Activated naive CD8-positive, alpha-beta T cell treated with anti-CD3 and anti-CD28 coated beads, Interleukin-2, amount 50 U/mL, for 16 hours (primary cell): ENCODE data around the gene MYO18B.
"Not testable (repeated sequence)": the region's sequence is repeated elsewhere in the genome, so short reads cannot be mapped to it uniquely, and the experiment has no call there.

ENCODE experiments used
- DNase-seq: peaks from one replicate; pipeline ENCODE4 v3.0.0-alpha.2; 2020; ENCODE audit warnings: low read depth, low spot score

The MYO18B gene, protein sequence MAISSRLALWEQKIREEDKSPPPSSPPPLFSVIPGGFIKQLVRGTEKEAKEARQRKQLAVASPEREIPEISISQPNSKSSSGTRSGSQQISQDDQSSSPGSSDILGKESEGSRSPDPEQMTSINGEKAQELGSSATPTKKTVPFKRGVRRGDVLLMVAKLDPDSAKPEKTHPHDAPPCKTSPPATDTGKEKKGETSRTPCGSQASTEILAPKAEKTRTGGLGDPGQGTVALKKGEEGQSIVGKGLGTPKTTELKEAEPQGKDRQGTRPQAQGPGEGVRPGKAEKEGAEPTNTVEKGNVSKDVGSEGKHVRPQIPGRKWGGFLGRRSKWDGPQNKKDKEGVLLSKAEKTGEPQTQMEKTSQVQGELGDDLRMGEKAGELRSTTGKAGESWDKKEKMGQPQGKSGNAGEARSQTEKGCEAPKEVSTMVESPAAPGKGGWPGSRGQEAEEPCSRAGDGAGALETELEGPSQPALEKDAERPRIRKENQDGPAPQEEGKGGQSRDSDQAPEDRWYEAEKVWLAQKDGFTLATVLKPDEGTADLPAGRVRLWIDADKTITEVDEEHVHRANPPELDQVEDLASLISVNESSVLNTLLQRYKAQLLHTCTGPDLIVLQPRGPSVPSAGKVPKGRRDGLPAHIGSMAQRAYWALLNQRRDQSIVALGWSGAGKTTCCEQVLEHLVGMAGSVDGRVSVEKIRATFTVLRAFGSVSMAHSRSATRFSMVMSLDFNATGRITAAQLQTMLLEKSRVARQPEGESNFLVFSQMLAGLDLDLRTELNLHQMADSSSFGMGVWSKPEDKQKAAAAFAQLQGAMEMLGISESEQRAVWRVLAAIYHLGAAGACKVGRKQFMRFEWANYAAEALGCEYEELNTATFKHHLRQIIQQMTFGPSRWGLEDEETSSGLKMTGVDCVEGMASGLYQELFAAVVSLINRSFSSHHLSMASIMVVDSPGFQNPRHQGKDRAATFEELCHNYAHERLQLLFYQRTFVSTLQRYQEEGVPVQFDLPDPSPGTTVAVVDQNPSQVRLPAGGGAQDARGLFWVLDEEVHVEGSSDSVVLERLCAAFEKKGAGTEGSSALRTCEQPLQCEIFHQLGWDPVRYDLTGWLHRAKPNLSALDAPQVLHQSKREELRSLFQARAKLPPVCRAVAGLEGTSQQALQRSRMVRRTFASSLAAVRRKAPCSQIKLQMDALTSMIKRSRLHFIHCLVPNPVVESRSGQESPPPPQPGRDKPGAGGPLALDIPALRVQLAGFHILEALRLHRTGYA (N-terminal part only)

GRCh38 chr22:25741692-25742626 is at the start of gene MYO18B:
MYO18B (plus strand) TSS chr22:25742188; CDS start chr22:25761093, 18,905 bp downstream.
- no peak for DNase-seq

DNA sequence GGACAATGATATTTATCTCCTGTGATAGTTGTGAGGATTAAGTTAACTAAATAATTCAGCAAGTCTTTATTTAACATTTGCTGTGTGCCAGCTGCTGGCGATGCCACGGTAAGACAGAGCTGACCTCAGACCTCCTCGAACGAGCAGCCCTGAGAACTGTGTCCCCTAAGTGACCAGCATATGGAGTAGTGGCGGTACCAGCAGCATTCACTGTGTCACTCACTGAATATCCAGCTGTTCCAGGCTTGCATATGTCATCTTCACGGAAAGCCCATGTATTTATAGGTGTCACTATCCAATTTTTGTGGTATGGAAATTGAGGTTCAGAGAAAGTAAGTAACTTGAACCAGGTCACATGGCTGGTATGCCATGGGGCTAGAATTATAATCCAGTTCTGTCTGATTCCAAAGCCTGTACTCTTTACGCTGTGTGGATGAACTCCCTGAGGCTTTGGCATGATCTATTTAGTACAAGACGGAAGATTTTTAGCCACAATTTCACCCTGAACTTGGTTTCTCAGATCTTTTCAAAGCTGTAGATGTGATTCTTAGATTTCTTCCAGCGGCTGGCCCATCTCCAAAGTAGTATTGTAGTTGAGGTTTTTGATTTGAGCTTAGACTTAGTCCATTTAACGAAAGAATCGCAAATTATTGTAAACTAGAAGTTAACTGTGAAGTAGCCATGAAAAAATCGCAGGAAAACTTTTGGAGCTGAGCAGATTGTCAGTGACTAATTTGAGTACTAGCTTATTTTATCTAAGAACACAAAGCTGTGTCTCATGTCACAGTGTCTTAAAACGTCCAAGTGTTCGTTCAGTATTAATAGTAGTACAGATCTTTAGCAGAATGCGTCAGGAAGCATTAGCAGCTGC is 49.4 kb upstream of the MYO18B start:
- no peak for DNase-seq

DNA sequence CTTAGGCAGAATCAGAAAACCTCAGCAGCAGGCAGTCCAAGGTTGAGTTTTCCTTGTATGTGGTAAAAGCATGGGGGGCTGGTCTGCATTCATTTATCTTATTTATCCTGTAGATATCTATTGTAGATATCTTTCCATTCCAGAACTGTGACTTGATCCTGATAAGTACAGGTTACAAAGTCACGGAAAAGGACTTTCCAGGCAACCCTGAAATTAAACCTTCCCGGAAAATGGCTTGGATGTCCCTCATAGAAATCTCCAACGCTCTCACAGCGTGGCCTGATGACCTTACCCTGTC is 48.8 kb upstream of the MYO18B start:
- no peak for DNase-seq

GRCh38 chr22:25694196-25694907 is 47.6 kb upstream of the MYO18B start:
- no peak for DNase-seq

DNA sequence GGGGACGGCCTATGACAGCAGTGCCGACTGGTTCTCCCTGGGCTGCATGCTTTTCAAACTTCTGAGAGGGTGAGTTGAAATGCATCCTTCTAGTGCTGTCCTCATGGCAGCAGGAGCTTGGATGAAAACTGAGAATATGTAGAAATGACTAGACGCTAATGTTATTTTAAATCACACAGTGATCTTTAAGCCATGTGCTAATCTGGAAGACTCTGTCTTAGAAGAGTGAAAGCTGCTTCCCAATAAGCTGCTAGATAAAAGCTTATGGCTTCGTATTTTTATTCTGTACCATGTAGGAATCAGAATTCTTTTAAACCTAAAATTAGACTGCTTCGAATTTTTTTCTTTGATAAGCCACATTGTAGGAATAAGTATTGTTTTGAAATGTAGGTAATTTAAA is 46.8 kb upstream of the MYO18B start:
- DNase-seq = no peak

DNA sequence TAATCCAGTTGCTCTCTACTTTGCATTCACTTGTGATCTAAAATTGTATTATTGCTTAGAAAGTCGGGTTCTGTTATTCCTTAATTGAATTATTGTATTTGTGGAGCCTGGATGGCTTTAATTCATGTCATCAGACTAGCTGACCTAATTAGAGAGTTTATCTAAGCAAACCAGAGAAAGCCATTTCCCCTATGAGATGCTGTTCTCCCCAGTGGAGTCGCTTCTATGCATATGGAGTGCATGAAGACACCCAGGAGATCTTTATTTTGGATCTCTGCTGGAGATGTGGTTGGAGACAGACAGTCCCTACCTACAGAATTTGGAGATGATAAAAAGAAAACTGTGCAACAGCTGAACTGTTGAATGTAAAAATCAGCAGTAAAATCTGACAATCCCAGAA is 45.2 kb upstream of the MYO18B start:
- no peak for DNase-seq

- DNase-seq = no peak
Observed at GRCh38 chr22:25697181-25697664, 44.8 kb upstream of the MYO18B start.

- no peak for DNase-seq
Observed at GRCh38 chr22:25697978-25698377, 44.0 kb upstream of the MYO18B start.

DNA sequence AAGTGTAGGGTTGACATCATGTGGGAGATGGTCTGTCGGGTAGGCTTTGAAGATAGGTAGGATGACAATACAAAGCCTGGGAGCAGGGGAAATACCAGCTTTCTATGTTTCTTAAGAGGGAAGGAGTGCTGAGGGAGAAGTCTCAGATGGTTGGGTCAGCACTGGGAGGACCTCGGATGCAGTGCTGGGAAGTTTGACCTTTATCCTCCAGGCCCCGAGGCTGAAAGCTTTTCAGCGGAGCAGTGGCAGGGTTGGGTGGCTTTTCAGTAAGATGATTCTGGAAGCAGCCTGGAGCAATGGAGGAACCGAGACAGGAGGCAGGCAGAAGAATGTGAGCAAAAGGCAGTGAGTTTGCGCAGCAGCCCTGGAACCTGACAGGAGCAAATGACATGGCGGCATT is 43.5 kb upstream of the MYO18B start:
- no peak for DNase-seq

- no peak for DNase-seq
Observed at GRCh38 chr22:25698978-25699377, 43.0 kb upstream of the MYO18B start.

- no peak for DNase-seq
Observed at GRCh38 chr22:25701056-25701780, 40.8 kb upstream of the MYO18B start.

DNA sequence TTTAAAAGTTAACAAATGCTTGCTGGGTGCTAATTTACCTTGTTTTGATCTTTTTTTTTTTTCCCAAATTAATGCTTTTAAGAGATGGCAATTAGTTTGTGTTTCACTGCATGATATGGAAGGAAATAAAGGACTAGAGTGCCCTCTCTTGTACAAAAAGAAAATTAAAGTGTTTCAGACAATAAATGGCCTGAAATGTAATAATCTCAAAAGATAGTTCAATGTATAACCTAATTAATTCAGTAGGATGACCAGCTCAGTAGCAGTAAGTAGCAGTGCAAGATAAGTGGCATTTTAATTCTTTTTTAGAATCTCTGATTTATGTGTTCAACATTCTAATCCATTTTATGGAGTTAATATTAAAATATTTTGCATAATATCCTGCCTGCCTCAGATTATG is 39.9 kb upstream of the MYO18B start:
- no peak for DNase-seq

DNA sequence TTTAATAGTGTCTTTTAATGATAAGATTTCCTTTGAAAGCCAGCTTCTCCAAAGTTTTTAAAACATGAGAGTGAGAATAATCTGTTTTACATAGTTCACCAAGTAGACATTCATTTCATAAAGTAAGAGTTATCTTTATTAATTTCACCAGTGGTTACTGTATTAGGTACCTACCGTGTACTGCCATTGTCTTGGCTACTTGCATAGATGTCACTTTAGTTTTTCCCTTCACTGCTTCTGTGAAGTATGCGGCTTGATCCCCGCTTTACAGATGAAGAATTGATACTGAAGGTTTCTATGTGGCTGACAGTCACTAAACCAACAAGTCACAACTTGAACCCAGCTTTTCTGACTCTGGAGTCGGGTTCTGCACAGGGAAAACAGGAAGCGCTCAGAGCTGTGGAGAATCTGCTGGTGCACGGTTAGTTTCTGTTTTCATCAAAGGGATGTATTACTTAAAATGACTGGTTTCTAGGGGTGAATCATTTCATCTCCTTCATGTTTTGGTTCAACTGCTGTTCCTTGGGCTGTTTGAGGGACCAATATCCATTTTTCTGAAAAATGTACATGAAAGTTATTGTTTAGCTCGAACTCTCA is 39.3 kb upstream of the MYO18B start:
- no peak for DNase-seq

- no peak for DNase-seq
Observed at GRCh38 chr22:25704701-25705100, 37.3 kb upstream of the MYO18B start.

DNA sequence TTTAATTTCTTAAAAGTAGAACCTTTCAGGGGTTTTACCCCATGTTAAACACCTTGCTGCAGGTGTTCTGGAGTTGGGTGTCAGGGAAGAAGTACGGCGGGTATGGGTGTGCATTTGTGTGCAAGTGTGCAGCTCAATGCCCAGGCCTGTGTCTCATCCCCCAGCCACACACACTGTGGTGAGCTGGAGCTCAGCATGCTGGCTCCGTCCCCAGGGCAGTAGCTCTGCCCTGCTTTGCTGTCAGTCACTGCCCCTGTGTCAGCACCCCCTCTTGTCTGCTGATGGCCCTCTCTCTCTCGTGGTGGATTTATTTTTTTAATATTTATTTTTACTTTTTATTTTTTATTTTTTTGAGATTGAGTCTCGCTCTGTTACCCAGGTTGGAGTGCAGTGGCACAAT is 35.8 kb upstream of the MYO18B start:
- DNase-seq = no peak

DNA sequence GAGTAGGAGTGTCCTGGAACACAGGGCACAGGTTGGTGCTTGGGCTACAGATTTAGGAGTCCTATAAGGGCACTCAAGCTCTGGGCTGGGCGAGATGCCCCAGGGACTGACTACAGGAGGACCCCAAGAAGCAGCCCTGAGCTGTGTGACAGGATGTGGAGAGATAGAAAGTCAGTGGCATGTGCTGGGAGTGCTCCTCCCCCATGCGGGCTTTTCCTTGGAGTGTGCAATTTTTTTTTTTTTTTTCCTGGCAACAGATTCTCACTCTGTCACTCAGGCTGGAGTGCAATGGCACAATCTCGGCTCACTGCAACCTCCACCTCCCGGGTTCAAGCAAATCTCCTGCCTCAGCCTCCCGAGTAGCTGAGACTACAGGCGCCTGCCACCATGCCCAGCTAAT is 33.6 kb upstream of the MYO18B start:
- DNase-seq = not testable (repeated sequence)

GRCh38 chr22:25709758-25710157 is 32.2 kb upstream of the MYO18B start:
- no peak for DNase-seq

DNA sequence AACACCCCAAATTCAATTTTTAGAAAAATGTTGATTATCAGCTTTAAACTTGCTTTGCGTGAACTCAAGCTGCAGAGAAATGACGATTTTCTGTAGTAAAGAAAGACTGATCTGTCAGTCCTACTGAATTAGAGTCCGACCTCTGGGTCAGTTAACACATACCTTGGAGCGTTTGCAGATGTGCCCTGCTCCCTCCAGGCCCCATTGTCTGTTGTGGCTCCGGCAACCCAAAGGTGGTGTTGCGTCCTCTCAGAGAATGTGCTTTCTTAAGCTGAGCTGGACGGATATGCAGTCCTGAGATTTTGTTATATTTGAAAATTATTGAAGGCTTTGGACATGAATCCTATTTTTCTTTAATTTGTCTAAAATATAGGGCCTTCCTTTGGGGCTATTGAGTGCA is 31.5 kb upstream of the MYO18B start:
- no peak for DNase-seq
